Transverse colon (tissue), 4 donors: ENCODE data around the gene LRBA.

Experiments
- EP300 ChIP-seq: sonication (generic); formaldehyde crosslinking; IDR thresholded peaks from one replicate; pipeline ENCODE4 v1.6.1; 2017; ENCODE audit warnings: antibody characterized with exemption, low read depth
- POLR2A ChIP-seq: fragments of 450-650 bp; IDR thresholded peaks from one replicate; pipeline ENCODE4 v1.6.1; 2016; ENCODE audit warnings: antibody characterized with exemption, mild to moderate bottlenecking, moderate library complexity
- POLR2AphosphoS5 ChIP-seq, 3 donors: sonication (generic); formaldehyde crosslinking; IDR thresholded peaks; one replicate each; pipeline ENCODE4 v1.6.1; 2016; ENCODE audit warnings: antibody characterized with exemption in 3 of 3
- TF ChIP-seq, protein P1 (sequence below), 5 experiments: fragments of 200-600 bp in 3 of 5; fragments of 450-650 bp in 2 of 5; sonication (generic) in 3 of 5; IDR thresholded peaks; 1 replicate in 2 of 5; 2 replicates in 3 of 5; pipeline ENCODE4 v1.5.1; 2016 to 2017; ENCODE audit warnings: antibody characterized with exemption in 5 of 5, inconsistent platforms in 3 of 5, mild to moderate bottlenecking in 2 of 5, moderate library complexity in 1 of 5

- TF ChIP-seq, protein P1, sequence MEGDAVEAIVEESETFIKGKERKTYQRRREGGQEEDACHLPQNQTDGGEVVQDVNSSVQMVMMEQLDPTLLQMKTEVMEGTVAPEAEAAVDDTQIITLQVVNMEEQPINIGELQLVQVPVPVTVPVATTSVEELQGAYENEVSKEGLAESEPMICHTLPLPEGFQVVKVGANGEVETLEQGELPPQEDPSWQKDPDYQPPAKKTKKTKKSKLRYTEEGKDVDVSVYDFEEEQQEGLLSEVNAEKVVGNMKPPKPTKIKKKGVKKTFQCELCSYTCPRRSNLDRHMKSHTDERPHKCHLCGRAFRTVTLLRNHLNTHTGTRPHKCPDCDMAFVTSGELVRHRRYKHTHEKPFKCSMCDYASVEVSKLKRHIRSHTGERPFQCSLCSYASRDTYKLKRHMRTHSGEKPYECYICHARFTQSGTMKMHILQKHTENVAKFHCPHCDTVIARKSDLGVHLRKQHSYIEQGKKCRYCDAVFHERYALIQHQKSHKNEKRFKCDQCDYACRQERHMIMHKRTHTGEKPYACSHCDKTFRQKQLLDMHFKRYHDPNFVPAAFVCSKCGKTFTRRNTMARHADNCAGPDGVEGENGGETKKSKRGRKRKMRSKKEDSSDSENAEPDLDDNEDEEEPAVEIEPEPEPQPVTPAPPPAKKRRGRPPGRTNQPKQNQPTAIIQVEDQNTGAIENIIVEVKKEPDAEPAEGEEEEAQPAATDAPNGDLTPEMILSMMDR (IDR thresholded peaks at IDR 0.05) = no peak
- TF ChIP-seq POLR2A (no peak), EP300 (no peak), POLR2AphosphoS5 (IDR thresholded peaks at IDR 0.05) (no peak)
These were observed 753.5 kb downstream of the LRBA start for GRCh38 chr4:150261571-150261970.
